ENCODE measurements around the gene EDC3.

EDC3 gene

DNA sequence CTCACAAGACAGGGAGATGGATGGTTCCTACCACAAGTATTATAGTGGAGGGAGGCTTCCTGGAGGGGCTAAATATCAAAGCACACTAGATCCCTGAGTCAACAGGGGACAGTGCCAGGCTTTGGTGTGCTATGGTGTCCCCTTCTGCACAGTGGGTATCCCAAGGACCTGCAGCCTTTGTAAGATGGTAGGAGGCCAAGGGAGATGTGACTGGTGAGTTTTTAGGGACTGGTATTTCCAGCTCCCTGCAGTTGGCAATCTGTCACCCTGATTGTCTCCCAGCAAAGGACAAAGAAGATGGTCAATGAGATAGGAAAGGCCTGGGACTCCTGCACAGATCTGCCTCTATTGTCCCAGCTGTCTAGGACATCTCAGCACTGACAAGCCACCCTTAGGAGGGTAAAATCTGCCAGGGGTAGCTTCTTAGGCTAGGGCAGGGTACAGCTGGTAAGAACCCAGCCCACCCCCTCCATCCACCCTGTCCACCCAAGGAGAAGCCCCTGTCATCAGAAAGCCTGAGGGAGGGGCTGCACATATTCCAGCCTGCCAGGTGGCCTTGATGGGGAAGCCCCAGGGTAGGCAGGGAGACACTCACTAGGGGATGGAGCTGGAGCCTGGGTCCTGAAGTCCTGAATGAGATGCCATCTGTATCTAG is 28.9 kb upstream of the EDC3 start:
- TF ChIP-seq, protein P1, sequence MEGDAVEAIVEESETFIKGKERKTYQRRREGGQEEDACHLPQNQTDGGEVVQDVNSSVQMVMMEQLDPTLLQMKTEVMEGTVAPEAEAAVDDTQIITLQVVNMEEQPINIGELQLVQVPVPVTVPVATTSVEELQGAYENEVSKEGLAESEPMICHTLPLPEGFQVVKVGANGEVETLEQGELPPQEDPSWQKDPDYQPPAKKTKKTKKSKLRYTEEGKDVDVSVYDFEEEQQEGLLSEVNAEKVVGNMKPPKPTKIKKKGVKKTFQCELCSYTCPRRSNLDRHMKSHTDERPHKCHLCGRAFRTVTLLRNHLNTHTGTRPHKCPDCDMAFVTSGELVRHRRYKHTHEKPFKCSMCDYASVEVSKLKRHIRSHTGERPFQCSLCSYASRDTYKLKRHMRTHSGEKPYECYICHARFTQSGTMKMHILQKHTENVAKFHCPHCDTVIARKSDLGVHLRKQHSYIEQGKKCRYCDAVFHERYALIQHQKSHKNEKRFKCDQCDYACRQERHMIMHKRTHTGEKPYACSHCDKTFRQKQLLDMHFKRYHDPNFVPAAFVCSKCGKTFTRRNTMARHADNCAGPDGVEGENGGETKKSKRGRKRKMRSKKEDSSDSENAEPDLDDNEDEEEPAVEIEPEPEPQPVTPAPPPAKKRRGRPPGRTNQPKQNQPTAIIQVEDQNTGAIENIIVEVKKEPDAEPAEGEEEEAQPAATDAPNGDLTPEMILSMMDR (IDR thresholded peaks at IDR 0.05; ENCODE audit: insufficient read depth, low read length, missing control alignments): no peak
- ChIA-PET CTCF (interaction anchor here (0.8 to 1.5 kb wide), 3 partner anchors 46 to 91 kb away, joined by 3 to 4 read pairs (median 3); no protein-coding TSS in a partner anchor), POLR2A (no interaction called here)
- DNase-seq (ENCODE audit: low read depth, low spot score): no peak
- no peak overlapping the region for H3K4me3 ChIP-seq (ENCODE audit: low read depth, low read length)

DNA sequence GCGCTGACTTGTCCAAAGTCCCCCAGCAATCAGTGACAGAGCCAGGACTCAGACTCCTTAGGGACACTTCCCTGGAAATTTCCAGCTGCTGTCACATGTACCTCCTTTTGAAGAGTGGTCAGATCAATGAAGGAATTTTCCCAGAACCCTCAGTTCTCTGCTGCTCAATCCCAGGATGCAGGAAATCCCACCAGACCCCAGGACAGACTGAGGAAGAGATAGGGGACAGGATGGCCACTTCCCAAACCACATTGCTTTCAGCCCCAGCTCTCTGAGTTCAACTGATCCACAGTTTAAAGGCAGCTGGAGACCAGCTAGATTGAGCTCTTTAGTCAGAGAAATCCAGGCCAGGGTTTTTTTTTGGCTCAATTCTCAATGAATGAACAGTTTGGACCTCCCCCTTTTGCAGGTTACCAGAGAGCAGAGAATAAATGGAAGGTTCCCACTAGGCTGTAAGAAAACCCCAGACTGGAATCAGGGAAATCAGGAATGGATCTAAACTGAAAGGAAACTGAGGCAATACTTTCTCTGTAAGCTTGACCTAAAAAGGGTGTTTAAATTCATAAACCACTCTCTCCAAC is 28.0 kb upstream of the EDC3 start:
- no peak for DNase-seq (ENCODE audit: low read depth, low spot score)
- ChIA-PET POLR2A (no interaction called here), CTCF (interaction anchor here (1.5 kb wide), 1 partner anchor 47 kb away, joined by 4 read pairs; no protein-coding TSS in a partner anchor)
- TF ChIP-seq, protein P1 (IDR thresholded peaks at IDR 0.05; ENCODE audit: insufficient read depth, low read length, missing control alignments): no peak
- H3K4me3 ChIP-seq (ENCODE audit: low read depth, low read length): no peak overlapping the region

DNA sequence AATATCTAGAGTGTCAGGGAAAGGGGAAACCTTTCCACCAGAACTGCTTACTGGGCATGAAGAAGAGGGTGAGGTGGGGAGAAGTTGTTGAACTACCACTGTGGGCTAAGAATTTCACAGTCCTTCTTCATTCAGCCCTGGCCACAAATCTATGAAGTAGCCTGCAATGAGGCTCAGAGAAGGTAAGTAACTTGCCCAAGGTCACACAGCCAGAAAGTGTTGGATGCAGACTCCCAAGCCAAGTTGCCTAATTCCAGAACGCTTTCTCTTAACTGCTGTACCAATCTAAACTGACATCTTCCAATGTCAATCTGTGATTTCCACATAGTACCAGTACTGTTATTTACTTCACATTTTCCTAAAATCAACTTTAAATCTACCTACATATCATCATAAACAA is 27.4 kb upstream of the EDC3 start:
- no peak for DNase-seq (ENCODE audit: low read depth, low spot score)
- H3K4me3 ChIP-seq (ENCODE audit: low read depth, low read length): no peak overlapping the region
- CTCF ChIA-PET: interaction anchor here (1.5 kb wide), 1 partner anchor 47 kb away, joined by 4 read pairs; no protein-coding TSS in a partner anchor
- POLR2A ChIA-PET: no interaction called here
- TF ChIP-seq, protein P1 (IDR thresholded peaks at IDR 0.05; ENCODE audit: insufficient read depth, low read length, missing control alignments): no peak

DNA sequence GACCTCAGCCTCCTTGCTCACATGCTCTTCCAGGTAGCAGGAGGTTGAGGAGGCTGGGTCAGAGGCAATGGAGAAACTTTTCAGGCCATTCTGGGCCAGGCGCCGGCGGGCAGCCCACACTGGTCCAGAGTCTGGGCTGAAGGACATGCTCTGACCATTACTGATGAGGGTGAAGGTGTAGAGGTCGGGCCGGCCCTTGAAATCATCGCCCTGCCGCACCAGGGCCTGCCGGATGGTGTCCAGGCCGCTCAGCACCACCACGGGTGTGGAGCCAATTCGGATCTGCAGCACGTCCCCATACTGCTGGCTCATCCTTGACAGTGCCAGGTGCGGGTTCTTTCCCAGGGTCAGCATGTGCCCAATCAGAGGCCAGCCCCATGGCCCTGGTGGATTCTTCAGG is 26.8 kb upstream of the EDC3 start:
- H3K4me3 ChIP-seq (ENCODE audit: low read depth, low read length): no peak overlapping the region
- ChIA-PET CTCF (no interaction called here), POLR2A (no interaction called here)
- DNase-seq (ENCODE audit: low read depth, low spot score): no peak
- TF ChIP-seq, protein P1 (IDR thresholded peaks at IDR 0.05; ENCODE audit: insufficient read depth, low read length, missing control alignments): no peak

DNA sequence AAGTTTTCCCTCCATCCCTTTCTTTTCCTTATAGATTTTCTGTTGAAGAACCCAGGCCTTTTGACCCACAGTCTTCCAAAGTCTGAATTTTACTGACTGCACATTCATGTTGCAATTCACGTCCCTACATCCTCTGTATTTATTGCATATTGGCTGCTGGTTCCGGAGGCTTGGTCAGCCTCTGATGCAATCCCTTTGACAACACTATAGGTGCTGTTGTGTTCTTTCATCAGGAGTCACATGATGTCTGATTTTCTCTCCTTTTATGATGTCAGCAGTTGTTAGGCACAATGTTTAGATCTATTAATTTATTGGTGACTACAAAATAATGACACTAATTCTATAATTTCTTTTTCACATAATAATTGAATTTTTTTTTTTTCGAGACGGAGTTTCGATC is 20.8 kb upstream of the EDC3 start:
- POLR2A ChIA-PET: no interaction called here
- no peak overlapping the region for H3K4me3 ChIP-seq (ENCODE audit: low read depth, low read length)
- CTCF ChIA-PET: interaction anchor here (1.8 kb wide), 1 partner anchor 52 kb away, joined by 5 read pairs; no protein-coding TSS in a partner anchor
- TF ChIP-seq, protein P1 (IDR thresholded peaks at IDR 0.05; ENCODE audit: insufficient read depth, low read length, missing control alignments): no peak
- no peak for DNase-seq (ENCODE audit: low read depth, low spot score)

DNA sequence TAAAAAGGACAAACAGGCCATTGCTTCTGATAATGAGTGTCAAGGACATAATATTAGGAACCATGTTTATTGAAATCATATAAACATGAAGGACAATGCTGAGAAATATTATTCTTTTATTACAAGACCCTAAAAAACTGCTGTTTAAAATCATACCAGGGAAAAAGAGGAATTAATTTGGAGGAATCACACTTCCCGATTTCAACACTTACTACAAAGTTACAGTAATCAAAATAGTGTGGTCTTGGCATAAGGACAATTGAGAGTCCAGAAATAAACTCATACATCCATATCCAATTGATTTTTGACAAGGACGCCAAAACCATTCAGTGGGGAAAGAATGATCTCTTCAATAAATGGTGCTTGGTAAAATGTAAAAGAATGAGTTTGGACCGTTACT is 16.5 kb upstream of the EDC3 start:
- no peak overlapping the region for H3K4me3 ChIP-seq (ENCODE audit: low read depth, low read length)
- no peak for DNase-seq (ENCODE audit: low read depth, low spot score)
- TF ChIP-seq, protein P1 (IDR thresholded peaks at IDR 0.05; ENCODE audit: insufficient read depth, low read length, missing control alignments): no peak
- CTCF ChIA-PET: interaction anchor here (1.0 kb wide), 1 partner anchor 16 kb away, joined by 3 read pairs; no protein-coding TSS in a partner anchor
- POLR2A ChIA-PET: no interaction called here
